Fibroblast of skin of left biceps (primary cell): ENCODE measurements around the gene GPS2.

ENCODE experiments used
- DNase-seq, 2 experiments: peaks; one replicate each; pipeline ENCODE4 v3.0.0-alpha.2; 2013; ENCODE audit warnings: low read depth in 2 of 2

Gene GPS2

GRCh38 chr17:7317161-7317803 lies 2.1 kb upstream of the GPS2 start:
- DNase-seq, result no peak

GRCh38 chr17:7315570-7316235 lies 543 bp upstream of the GPS2 start:
- no peak for DNase-seq

- no peak for DNase-seq
These were observed 1.1 kb downstream of the GPS2 start for GRCh38 chr17:7313890-7314718.

DNA sequence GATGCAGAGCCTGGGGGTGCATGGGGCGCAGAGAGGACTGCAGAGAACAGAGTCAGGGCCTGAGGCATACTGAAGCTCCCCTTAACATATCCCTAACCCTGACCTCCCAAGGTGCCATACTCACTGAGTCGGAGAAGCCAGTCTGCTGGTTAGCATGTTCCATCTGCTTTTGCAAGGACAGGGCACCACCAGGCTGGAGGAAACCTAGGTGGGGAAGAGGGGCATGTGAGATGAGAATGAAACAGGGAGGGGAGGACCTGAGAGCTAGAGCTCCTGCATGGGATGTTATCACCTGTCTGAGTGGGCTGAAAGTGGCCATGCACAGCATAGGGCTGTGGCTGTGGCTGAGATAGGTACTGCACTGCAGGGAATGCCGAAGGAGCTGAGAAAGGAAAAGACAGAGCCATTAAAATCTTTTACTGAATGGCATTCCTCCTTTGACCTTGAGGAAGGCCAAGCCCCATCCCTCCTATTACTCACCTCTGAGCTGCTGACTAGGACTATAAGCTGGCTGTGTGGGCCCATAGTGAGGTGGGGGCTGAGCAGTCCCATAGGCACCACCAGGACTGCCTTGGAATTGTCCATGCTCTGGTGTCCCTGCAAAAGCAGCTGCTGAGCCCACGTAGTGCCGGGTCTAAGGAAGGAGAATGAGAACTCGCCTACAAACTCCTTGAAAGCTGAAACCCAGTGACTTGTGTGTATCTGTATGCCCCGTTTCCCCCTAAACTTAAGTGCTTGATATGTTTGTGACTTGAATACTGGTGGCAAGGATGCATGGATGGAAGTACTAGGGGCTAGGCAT lies 1.9 kb downstream of the GPS2 start:
- DNase-seq, result no peak

DNA sequence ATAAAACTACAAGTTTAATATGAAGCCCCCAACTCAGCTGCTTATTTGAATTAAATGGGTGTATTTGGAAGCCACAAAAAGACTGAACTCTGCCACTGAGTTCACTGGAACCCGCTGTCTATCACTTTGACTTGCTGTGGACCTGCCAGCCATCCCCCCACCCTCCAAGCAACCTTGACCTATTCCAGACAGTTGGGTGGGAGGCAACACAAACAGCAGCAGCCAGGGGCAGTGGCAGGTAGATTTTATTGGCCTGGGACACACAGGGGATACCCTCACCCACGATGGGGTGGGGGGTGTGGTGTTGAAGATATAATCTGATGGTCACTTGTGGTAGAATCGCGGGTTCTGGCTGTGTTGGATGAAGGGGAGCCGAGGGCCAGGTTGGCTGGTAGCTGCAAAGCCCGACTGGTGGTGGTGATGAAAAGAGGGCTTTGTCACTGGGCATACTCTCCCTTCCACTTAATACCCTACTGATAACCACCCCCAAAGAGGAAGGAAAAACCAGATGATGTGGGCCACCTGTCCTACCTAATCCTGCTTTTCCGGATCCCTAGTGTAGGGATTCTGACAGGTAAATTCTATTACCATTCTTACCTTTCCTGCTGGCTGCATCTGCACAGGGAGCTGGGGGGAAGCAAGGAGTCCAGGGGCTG lies 2.6 kb downstream of the GPS2 start:
- DNase-seq, result no peak

DNA sequence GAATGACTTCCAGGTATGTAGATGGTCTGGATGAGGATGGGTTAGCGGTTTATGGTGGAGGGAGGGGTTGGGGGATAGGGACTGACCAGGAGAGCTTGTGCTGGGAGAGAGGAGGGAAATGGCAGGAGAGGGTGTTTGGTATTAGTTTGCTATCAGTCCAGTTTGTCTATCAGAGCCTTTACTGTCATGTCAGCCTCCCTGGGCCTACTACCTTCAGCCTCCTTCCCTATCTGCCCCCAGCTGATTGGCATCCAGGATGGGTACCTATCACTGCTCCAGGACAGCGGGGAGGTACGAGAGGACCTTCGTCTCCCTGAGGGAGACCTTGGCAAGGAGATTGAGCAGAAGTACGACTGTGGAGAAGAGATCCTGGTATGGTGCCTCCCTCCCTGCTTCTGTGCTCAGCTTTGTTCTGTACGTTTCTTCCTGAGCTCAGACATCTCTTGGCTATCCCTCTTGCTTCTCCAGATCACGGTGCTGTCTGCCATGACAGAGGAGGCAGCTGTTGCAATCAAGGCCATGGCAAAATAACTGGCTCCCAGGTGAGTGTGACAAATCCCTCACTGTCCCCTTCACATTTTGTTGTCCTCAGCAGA lies 4.0 kb downstream of the GPS2 start:
- DNase-seq, result no peak

DNA sequence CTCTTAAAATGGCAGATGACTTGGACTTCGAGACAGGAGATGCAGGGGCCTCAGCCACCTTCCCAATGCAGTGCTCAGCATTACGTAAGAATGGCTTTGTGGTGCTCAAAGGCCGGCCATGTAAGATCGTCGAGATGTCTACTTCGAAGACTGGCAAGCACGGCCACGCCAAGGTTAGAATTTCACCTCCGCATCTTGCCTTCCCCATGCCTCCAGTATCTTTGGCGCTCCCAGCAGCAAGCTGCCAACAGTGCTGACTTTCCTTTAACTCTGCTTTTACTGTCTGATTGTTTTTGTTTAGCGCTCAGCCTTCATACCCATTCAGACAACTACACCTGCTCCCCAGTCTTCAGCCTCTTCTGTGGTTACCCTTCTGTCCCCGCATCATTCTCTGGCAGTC lies 5.5 kb downstream of the GPS2 start:
- DNase-seq, result no peak

DNA sequence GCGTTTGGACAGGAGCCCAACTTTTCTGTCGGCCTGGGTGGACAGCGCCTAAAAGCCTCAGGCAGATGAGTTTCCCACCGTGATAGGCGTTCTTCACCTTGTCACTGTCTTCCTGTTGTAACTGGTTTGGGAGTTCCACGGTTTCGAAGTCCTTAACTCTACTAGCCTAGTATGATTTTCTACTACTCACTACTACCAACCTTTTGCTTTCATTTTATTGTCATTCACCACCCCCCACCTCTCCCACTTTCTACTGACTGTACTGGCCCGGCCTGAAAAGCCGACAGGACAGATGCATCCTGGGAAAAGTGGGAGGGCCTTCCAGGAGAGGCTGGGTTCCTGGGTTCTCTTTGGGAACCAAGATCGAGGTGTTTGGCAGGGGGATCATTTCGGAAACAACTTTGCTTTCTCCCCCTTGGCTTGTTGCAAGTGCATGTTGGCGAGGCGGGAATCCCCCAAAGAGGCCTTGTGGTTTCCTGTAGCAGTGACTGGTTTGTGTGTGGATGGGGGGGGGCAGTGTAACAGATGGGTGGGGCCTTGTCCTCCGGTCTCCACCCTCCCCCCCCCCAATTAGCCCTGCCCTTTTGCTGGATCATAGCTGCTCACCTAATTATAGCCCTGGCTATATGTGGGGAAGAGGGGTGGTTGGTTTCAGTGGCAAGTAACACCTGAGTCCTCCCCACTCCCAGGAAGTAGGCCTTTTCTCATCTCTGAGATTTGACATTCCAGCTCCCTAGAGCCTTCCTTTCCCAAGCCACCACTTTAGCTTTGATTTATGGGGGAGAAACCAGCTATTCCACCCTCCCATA lies 6.3 kb downstream of the GPS2 start:
- DNase-seq, result peak; percentile 36 to 44

DNA sequence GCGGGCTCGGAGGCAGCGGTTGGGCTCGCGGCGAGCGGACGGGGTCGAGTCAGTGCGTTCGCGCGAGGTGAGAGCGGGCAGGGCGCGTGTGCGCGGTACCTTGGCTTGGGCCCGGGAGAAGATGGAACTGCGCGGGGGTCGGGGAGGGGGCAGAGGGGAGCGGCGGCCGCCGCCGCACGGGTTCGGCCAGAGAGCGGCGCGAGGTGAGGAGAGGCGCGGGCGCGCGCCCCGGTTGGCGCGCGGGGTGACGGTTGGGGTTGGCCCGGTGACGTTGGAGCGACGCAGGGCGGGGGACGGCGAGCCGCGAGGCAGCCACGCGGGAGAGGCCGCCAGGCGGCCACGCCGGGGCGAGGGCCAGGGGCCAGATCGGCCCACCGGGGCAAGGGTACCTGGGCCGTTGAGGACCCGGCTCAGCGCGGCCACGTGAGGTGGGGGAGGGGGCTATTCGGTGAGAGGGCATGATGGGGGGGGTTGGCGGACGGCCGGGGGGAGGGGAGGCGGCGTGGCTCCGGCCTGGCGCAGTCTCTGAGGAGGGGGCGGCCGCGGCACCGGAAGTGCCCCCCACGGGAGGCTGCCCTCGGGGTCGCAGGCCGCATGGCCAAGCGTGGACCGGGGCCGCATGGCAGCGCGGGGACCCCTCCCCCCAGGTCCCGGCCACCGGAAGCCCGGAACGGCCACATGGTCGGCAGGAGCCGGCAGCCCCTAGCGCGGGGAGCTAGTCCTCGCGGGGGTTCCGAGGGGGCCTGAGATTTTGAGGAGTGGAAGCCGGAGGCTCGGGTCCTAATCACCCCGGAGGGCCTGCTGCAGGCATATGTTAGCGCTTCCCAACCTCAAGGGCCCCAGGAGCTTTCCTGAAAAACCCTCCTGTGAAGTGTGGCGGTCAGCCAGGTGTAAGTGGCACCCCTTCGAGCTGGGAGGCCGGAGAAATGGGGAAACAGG lies 7.2 kb downstream of the GPS2 start:
- no peak for DNase-seq

GRCh38 chr17:7306911-7307685 lies 8.1 kb downstream of the GPS2 start, which contains the start of gene EIF5A:
Gene EIF5A (plus strand): TSS chr17:7307628. CDS start chr17:7309636, 2,008 bp downstream.
- peak; percentile 100 for DNase-seq

DNA sequence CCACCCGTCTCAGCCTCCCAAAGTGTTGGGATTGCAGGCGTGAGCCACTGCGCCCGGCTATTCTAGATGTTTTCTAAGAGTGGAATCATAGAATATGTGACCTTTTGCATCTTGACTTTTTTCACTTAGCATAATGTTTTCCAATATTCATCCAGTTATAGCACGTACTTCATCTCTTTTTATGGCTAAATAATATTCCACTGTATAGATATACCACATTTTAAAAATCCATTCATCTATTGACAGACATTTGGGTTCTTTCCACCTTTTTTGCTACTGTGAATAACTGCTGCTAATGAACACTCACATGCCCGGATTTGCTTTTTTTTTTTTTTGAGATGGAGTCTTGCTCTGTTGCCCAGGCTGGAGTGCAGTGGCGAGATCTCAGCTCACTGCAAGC lies 11.0 kb downstream of the GPS2 start:
- DNase-seq, result no peak

DNA sequence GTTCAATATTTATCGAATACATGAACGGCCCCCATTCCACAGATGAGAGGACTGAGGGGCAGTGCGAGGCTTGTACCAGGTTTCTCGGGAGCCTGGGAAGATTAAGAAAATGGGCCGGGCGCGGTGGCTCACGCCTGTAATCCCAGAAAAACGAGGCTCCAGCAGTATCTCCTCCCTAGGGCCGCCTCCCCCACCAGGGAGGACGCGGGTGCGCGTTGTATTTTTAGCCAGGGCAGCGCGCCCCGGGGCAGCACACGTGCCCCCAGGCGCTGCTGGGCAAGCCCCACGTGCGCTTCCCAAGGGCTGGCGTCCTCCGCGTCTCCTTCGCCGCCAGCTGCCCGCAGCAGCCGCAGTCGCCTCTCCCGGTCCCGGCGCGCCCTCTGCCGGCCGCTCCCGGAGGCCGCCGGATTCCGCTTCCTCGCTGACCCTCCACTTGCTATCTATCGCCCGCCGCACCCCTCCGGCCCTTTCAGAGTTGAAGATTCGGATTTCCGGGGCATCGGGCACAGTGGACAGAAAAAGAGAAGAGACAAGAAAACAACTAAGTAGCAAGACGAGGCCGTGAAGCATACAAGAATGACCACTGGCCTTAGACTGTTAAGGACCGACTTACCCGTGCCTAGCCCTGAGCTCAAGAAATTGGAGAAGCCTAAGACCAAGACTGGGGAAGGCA lies 18.8 kb downstream of the GPS2 start:
- peak in 1 of 2 experiments; percentile 36 for DNase-seq

GRCh38 chr17:7295230-7296180 lies 19.7 kb downstream of the GPS2 start:
- DNase-seq, result no peak

DNA sequence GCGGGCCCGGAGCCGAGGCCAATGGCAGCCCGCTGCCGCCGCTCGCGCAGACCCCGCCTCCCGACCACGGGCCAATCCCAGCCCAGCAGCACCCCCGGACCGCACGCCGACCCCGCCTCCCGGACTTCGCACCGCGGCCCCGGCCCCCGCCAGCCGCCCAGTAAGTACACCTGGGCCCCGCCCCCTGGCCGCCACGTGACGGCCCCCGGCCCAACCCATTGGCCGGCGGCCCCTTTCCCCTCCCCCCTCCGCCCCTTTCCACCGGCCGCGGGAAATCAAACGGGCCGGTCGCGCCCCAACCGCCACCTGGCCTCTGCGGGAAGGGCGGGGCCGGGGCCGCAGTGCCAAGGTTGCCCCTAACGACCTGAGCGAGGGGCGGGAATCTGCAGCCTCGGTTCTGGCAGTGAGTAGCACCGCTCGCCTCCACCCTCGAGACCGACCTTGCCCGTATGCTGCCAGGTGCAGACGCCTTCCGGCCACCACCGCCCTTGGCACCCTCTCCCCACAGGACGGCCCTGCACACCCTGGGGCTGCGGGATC lies 20.5 kb downstream of the GPS2 start, which contains the start of gene YBX2:
Gene YBX2 (minus strand): TSS at position 26 of the 540 bp plus-strand sequence. CDS start 139 bp downstream, outside the sequence.
- no peak for DNase-seq

GRCh38 chr17:7293816-7294613 lies 21.1 kb downstream of the GPS2 start:
- no peak for DNase-seq
